NCI-H1436 treated with DMSO at 0.1 percent for 48 hours (cell line): ENCODE measurements around the gene TNNC1.

Experiments
- DNase-seq: peaks from one replicate; lab custom pipeline; 2025; lab: John Stamatoyannopoulos, UW

The TNNC1 gene

GRCh38 chr3:52443791-52444687, 9.8 kb downstream of the TNNC1 start:
- DNase-seq: no peak

GRCh38 chr3:52443268-52443610, 10.6 kb downstream of the TNNC1 start:
- no peak for DNase-seq

DNA sequence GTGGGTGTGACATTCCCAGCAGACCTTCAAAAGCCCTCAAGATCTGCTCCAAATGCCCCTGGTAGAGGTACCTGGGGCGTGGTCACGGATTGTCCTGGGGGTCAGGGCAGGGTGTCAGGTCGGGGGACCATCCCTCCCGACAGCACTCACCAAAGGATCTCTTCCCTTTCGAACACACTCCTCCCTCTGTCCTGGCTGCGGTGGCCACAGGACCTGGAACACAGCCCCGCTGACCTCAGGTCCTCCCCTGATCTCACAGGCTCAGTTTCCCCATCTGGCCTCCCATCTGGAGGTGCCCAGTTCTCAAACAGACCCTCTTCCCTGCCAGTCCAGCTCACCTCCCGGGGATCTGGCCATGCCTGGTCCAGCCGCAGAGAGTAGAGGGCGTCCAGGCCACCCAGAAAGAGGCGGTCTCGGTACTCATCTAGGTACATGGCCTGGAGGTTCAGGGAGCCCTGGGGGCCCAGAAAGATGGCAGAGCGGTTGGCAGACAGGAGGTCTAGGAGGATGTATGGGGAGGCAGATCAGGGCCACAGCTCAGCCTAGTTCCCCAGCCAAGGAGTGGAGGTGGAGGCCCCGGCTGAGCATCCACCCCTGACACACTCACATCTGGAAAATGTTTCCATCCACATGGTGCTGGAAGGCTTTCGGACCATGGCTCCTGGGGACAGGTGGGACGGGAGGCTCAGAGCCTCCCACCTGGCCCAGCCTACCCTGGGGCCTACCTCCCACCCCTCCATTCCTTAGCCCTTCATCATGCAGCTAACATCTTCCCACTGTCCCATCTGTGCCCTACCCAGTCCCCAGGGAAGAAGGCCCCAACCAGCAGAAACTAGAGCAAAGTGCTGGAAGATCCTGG, 11.2 kb downstream of the TNNC1 start:
- no peak for DNase-seq

- DNase-seq: no peak
These were observed 12.0 kb downstream of the TNNC1 start for GRCh38 chr3:52441772-52442332.

GRCh38 chr3:52441091-52441771, 12.6 kb downstream of the TNNC1 start:
- no peak for DNase-seq

GRCh38 chr3:52440671-52441070, 13.2 kb downstream of the TNNC1 start:
- DNase-seq: no peak

DNA sequence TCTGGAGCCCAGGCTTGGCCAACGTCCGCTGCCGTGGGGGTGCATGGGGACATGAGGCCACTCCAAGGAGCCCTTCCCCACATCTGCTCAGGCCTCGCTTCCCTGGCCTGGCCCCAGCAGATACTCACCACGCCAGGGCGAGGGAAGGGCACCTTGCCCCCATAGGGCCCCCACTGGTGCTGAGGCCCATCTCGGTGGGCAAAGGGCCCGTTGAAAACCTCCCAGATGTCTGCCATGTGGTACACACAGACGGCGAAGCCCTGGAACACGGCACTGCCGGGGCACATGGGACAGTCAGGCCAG, 13.6 kb downstream of the TNNC1 start:
- no peak for DNase-seq

- no peak for DNase-seq
These were observed 14.2 kb downstream of the TNNC1 start for GRCh38 chr3:52439426-52440248.

DNA sequence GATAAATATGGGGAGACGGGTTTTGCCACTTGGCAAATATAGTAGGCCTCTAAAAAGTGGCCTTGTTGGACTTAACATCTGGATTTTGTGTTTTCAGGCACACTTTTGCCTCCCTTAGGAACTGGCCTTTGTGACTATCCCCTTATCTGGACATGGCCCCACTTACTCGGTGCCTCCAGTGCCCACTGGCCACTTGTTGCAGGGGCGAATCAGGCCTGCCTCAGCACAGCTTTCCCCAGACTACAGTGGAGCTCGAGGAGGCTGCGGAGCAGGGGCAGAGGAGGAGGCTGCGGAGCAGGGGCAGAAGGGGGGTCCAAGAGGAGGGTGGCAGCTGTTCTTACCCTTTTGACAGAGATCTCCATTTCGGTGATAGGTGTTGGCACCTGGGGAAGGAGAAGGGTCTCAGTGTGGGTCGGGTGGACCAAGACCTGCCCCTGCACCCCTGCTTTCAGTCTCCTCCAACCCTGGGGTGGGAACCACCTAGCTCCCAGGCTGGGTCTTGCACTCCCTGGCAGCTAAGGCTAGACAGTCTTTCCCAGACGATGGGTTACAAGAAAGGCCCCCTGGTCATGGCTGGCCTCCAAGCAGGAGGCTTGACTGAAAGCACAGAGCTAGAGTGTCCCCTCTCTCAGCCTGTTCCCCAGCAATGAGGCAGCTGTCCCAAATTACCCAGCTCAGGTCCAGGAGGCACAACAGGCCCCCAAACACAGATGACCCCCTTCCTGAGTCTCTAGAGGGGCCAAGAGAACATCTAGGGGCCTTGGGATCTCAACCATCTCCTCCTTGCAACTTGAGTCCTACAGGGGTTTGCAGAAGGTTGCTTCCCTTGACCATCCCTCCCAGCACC, 15.0 kb downstream of the TNNC1 start:
- no peak for DNase-seq

DNA sequence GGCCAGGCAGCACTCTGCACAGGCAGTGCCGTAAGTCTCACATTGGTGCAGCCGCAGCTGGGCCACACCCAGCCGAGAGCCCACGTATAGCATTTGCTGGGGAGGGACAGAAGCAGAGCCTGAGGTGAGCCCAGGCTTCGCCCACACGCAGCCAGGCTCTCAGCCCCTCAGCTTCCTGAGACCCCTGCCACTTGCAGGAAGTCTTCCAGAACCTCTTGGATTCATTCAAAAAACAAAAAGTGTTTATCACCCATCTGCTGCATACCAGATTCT, 15.8 kb downstream of the TNNC1 start:
- no peak for DNase-seq

DNA sequence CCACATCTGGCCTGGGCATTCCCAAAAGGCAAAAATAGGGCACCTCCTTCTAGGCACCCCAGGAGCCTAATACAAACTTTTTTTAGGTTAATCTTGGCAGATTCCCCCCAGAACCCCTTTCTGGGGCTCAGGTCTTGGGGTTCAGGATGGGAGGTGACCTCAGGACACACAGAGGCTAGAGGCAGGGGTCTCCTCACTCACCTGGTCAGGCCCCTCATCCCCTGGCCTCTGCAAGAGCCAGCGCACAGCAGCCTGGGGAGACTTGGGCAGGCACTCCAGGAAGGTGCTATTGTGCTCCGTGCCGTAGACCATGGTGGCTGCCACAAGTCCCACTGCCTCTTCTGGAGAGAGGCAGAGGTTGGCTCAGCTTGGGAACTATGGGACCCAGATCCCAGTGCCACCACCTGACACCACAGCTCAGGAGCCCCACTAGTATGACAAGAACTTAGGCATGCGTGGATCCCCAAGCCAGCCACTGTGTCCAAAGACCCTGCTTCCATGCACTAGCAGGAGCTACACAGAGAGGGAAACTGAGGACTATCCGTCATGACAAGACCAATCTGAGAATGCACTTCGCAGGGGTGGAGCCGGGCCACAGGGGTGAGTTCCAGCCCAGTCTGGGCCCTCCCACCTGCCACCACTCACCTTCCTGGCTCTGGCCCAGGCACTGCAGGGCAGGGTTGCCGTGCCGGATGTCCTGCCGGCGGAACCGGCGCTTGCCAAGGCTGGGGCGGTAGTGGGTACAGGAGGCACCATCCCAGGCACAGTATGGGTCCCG, 16.3 kb downstream of the TNNC1 start:
- no peak for DNase-seq

DNA sequence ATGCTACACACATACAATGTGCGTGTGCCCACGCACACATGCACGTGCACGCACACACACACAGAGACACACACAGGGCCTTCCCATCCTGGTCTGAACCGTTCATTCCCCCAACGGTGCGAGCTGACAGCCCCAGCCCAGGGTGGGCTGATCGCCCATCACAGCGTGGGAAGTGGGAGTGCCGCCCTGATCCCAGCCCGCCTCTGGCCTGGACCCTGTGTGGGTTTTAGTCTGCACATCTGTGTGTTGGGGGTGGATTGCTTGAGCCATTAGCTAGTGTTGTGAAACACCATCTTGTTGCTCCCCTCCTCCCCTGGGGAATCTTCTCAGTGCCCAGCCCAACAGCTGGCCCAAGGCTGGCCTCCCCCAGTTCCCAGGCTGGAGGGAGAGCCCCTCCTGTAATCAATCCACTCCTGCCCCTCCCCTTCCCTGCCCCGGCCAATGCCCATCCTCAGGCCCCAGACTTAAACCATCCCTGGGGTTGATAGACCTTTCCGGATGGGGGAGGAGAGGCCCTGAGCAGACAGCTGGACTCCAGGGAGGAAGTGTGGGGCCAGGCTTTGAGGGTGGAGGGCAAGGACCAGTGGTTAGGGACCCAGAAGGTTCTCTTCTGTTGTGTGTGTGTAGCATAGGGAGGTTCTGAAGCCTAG, 17.2 kb downstream of the TNNC1 start:
- DNase-seq: no peak

DNA sequence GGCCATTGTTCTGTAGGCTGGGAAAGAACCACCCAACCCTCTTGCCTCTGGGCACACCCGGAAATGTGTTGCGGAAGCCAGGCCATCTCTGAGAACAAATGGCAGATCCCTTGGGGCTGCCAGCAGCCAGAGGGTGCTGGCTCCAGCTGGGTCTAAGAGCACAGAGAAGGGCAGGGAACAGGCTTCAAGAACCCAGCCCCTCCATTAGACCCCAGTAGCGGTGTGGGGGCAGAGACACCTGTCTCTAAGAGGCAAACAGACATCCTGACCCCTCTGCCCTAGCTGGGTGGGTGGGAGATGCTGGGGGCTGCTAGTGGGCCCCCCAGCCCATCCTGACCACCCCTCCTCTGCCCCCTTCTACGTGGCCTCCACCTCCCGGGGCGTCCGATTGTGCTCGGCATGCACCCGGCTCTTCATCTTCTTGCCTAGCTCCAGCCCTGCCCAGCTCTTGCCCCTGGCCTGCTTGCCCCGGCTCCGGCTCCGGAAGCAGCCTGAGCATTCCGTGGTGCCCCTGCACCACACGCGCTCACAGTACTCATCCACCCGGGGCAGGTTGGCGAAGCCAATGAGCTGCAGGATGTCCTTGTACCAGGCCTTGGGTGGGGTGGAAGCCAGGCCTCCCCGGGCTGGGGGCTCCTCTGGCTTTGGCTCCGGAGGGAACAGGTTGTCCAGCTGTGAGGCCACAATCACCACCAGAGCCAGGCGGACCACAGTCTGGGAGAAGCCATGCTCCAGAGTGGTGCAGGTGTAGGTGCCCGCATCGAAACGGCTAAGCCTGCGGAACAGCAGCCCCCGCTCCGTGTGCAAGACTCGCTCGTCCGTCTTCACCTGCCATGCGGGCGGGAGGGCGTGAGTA, 18.4 kb downstream of the TNNC1 start:
- DNase-seq: no peak

DNA sequence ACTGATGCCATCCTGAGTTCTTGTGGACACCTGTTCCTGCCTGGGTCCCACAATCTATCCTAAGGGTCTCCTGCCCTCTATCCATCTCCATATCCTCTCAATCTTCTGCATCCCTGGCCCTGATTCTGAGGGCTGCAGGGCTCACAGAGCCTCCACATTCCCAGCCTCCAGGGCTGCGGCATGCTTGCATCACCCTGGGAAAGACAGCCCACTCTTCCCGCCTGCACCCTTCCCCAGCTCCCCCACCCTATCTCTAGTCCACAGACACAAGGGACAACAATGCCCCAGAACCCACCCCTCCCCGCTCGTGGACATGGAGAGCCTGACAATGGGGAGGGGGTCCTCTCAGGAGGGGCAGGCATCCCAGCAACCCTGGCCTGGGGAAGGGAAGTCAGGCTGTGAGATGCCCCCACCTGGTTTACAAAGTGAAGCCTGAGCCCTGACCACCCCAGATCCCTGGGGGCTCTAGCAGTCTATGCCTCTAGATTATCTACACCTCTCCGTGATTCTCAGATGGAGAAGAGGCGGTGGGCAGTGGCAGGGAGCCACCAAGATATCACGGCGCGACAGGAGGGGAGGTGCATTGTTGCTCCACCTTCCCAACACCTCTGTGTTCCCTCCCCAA, 19.2 kb downstream of the TNNC1 start:
- no peak for DNase-seq

DNA sequence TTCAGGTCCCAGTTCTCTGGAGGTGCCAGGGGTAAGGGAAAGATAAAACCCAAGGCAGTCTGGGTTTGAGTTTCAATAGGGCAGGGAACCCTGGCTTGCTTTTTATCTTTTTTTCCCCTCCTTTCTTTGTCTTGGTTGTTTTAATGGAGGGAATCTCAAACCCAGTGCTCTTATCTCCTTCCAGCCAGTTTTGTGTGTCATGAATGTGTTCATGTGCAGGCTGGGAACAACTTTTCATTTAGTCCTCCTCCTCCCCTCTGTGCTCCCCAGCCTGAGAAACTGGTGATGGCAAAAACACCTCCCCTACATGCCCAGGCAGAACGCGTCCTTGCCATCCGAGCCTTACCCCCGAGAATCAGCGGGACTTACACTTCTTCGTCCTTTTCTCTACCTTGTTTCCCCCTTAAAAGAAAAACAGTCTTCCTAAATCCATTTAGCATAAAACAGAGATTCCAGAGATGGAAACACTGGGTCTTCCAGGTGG, 19.8 kb downstream of the TNNC1 start:
- DNase-seq: no peak

- DNase-seq: no peak
These were observed 20.4 kb downstream of the TNNC1 start for GRCh38 chr3:52433328-52433995.

GRCh38 chr3:52432691-52433141, 21.1 kb downstream of the TNNC1 start:
- DNase-seq: no peak
